ENCODE measurements around the gene ENDOU.

DNA sequence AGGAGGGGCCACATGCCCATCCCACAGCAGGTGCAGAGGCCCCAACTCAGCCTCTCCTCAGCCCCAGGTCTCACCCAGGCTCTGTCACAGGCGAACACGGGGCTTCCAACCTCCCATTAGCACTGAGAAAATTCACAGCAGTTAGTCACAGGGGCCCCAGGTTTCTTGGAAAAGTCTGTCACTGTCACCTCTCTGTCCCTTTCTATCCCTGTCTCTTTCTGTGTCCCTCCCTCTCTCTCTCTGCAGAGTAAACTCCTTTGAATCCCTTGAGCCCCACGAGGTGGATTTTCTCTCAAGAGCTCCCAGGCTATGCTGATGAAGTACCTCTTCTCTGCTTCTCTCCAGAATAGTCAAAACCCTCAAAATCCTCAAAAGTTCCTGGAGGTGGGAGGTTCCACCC, 14.0 kb upstream of the ENDOU start:
- TF ChIP-seq, protein P1, sequence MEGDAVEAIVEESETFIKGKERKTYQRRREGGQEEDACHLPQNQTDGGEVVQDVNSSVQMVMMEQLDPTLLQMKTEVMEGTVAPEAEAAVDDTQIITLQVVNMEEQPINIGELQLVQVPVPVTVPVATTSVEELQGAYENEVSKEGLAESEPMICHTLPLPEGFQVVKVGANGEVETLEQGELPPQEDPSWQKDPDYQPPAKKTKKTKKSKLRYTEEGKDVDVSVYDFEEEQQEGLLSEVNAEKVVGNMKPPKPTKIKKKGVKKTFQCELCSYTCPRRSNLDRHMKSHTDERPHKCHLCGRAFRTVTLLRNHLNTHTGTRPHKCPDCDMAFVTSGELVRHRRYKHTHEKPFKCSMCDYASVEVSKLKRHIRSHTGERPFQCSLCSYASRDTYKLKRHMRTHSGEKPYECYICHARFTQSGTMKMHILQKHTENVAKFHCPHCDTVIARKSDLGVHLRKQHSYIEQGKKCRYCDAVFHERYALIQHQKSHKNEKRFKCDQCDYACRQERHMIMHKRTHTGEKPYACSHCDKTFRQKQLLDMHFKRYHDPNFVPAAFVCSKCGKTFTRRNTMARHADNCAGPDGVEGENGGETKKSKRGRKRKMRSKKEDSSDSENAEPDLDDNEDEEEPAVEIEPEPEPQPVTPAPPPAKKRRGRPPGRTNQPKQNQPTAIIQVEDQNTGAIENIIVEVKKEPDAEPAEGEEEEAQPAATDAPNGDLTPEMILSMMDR (IDR thresholded peaks at IDR 0.05): no peak
- no peak for TF ChIP-seq POLR2AphosphoS5 (IDR thresholded peaks at IDR 0.05; ENCODE audit: low read depth, low read length)
